NCI-H187 (cell line): ENCODE results near the gene TMEM233.

Source experiments
- DNase-seq, 2 experiments: peaks; one replicate each; lab custom pipeline; 2025; lab: John Stamatoyannopoulos, UW

TMEM233 gene

DNA sequence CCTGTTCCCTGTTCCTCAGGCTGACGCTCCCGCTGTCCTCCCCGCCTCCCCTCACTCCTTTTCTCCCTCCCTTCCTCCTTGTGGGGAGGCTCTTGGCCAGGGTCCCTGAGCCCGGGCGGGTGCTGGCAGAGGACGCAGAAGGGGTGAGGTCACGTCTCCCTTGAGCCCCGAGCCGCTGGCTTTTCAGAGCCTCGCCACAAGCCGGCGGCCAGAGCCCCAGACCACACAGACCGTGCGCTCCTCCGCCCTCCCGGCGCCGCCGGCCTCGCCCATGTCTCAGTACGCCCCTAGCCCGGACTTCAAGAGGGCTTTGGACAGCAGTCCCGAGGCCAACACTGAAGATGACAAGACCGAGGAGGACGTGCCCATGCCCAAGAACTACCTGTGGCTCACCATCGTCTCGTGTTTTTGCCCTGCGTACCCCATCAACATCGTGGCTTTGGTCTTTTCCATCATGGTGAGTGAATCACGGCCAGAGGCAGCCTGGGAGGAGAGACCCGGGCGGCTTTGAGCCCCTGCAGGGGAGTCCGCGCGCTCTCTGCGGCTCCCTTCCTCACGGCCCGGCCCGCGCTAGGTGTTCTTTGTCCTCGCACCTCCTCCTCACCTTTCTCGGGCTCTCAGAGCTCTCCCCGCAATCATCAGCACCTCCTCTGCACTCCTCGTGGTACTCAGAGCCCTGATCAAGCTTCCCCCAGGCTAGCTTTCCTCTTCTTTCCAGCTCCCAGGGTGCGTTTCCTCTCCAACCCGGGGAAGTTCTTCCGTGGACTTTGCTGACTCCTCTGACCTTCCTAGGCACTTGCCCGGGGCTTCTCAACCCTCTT is at the start of gene TMEM233:
Gene TMEM233 (plus strand): TSS at position 197 of the 821 bp plus-strand sequence. CDS start 75 bp downstream, at position 272.
- DNase-seq = no peak

DNA sequence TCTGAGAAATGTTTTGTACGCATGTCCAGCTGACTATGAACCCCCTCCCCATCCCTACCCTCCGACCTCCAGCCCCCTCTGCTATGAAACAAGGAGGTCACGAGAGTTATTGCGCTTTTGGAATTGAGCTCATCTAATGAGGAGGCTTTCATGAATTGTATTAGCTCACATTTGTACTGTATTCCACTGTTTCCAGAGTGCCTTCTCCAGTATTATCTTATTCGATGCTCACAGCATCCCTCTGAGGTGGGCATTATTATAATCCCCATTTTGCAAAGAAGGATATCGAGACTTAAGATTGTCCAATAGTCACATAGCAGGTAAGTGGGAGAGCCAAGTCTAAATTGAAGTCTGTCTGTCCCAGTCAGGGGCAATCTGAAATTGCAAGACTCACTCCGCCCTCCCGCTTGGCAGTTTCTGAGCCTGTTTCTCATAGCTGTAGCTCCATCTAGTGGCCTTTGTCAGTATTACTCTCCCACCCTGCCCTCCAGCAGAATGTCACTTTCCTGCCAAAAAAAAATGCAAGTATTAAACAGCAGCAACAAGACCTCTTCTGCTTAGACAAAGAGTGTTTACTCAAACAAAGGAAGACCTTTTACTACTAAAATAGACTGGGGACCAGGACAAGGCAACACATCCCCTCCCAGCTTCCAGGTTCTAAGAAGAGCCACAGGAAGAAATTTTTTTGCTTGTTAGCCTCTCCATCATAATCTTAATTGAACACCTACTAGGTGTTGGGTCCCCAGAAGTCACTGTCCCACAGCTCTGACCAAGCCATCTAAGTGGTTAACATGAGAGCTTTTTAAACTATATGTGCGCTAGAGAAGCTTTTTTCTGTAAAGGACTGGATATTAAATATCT is 48.6 kb upstream of the TMEM233 start:
- peak; percentile 23 to 71 for DNase-seq

GRCh38 chr12:119546340-119546739 is 47.2 kb upstream of the TMEM233 start:
- DNase-seq = no peak

DNA sequence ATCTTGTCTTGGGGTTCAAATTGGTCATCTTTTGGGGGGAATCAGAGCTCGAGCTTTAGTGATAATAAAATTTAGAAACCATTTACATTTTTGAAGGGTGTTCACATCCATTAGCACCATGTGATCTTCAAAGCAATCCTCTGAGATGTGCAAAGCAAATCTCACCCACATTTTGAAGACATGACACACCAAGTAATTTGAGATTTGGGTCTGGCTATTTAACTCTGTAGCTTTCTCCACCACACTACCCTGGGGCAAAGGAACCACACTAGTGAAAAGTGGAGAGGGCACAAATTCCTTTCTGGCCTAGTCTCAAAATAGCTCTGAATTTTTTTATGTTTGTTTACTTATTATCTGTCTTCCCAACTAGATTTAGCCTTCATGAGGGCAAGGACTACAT is 46.6 kb upstream of the TMEM233 start:
- DNase-seq = no peak

- no peak for DNase-seq
These were observed 36.7 kb upstream of the TMEM233 start for GRCh38 chr12:119556854-119557253.

DNA sequence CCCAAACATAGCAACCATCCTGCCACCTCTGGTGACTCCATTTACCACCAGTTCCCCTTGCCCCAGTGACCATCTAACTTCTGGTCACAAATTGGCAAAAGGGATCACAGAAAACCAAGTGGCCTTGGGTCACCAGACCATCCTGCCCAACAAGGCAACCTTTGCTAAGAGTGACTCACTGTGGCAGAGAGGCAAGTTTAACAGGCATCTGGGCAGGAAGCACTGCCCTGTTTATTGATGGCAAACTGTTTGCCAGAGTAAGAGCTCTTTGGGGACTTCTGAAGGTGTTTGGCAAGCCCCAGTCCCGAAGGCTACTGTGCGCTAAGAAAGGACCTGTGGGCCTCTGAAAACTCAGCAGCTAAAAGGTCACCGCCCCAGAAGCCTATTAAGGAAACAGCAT is 28.2 kb upstream of the TMEM233 start:
- DNase-seq = no peak

GRCh38 chr12:119570771-119571170 is 22.8 kb upstream of the TMEM233 start:
- DNase-seq = no peak

GRCh38 chr12:119573086-119573485 is 20.5 kb upstream of the TMEM233 start:
- no peak for DNase-seq

- DNase-seq = no peak
These were observed 19.3 kb upstream of the TMEM233 start for GRCh38 chr12:119574255-119574654.

DNA sequence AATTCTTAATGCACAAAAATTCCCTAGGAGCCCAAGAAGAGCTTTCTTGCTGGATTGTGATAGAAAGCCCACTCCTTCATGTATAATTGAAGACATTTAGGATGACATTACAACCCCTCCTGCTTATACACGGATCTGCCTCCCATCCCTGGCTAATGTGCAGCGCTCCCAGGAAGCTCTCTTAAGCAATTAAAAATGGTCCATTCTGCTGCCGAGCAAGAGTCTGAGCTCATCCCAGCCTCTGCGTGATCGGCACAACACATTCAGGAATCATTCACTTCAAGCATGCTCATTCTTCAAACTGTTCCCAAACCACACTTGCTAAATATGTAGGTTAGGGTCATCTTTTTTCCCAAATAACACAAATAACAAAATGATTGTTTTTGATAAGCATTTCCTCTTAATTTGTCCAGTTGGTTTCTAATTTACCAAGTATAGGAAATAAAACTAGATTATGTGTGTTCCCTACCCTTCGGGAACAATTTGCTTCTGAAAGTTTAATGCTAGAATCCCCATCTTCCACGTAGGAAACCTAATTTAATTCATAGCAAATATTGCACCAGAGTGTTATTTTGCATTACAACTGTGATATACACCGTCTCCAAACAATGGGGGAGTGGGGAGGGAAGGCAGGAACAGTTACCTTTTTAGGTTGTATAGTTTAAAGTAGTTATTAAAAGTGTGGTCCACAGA is 17.3 kb upstream of the TMEM233 start:
- DNase-seq = no peak

GRCh38 chr12:119576915-119577314 is 16.7 kb upstream of the TMEM233 start:
- no peak for DNase-seq

DNA sequence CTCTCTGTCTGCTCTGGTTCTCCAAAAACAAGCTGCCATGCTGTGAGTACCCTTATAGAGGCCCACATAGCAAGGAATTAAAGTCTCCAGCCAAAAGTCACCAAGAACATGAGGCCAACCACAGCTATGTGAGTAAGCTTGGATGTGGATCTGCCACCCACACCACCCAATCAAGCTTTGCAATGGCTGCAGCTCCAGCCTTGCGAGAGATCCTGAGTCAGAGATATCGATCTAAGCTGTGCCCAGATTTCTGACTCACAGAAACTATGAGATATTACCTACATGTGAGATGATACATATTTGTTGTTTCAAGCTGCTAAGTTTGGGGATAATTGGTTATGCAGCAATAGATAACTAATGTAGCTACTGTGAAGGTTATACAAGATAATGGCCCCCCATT is 15.5 kb upstream of the TMEM233 start:
- no peak for DNase-seq

- DNase-seq = no peak
These were observed 4.5 kb upstream of the TMEM233 start for GRCh38 chr12:119589097-119589496.

DNA sequence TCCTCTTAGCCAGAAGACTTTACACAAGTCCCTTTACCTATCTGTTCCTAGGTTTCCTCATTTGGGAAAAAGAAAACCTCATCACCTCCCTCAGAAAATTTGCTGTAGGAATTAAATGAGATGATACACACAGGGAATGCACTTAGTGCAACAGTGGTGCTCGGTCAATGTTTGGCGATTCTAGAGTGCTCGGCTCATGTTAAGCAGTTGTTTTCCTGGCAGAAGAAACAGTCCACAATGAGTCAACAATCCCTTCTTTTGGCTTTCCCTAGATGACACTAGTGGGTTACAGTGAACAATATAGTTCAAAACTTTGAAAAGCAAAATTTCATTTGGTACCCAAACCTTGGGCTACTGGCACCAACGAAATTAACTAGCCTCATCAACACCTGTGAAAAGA is 3.9 kb upstream of the TMEM233 start:
- no peak for DNase-seq

GRCh38 chr12:119592232-119592631 is 1.3 kb upstream of the TMEM233 start:
- no peak for DNase-seq

DNA sequence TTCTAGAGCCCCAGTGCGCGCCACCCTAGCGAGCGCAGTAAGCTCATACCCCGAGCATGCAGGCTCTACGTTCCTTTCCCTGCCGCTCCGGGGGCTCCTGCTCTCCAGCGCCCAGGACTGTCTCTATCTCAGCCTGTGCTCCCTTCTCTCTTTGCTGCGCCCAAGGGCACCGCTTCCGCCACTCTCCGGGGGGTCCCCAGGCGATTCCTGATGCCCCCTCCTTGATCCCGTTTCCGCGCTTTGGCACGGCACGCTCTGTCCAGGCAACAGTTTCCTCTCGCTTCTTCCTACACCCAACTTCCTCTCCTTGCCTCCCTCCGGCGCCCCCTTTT is 791 bp downstream of the TMEM233 start:
- no peak for DNase-seq

DNA sequence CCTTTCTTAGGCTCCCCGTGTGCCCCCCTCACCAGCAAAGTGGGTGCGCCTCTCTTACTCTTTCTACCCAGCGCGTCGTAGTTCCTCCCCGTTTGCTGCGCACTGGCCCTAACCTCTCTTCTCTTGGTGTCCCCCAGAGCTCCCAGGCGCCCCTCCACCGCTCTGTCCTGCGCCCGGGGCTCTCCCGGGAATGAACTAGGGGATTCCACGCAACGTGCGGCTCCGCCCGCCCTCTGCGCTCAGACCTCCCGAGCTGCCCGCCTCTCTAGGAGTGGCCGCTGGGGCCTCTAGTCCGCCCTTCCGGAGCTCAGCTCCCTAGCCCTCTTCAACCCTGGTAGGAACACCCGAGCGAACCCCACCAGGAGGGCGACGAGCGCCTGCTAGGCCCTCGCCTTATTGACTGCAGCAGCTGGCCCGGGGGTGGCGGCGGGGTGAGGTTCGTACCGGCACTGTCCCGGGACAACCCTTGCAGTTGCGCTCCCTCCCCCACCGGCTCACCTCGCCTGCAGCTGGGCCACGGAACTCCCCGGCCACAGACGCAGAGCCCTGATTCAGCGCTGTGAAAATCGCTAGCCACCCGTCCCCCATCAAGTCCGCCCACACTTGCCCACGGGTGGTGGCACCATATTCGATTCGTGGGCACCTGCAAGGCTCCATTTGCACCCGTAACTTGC is 1.3 kb downstream of the TMEM233 start:
- DNase-seq = no peak

DNA sequence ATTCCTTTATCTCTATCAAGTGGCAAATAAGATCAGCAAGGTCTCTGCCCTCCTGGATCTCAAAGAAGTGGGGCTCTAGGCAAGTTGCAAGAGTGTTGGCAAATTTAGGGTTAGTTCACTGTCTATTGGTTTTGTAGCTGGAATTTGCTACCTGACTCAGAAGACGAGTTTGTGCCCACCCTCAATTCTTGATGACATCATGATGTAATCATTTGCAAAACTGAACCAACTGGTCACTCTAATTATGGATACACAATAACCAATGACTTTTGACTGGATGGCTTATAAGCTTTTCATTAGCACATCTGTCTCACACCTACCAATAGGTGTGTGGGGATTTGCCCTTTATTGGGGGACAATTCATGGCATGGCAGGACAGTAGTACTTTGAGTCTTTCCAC is 4.6 kb downstream of the TMEM233 start:
- no peak for DNase-seq

DNA sequence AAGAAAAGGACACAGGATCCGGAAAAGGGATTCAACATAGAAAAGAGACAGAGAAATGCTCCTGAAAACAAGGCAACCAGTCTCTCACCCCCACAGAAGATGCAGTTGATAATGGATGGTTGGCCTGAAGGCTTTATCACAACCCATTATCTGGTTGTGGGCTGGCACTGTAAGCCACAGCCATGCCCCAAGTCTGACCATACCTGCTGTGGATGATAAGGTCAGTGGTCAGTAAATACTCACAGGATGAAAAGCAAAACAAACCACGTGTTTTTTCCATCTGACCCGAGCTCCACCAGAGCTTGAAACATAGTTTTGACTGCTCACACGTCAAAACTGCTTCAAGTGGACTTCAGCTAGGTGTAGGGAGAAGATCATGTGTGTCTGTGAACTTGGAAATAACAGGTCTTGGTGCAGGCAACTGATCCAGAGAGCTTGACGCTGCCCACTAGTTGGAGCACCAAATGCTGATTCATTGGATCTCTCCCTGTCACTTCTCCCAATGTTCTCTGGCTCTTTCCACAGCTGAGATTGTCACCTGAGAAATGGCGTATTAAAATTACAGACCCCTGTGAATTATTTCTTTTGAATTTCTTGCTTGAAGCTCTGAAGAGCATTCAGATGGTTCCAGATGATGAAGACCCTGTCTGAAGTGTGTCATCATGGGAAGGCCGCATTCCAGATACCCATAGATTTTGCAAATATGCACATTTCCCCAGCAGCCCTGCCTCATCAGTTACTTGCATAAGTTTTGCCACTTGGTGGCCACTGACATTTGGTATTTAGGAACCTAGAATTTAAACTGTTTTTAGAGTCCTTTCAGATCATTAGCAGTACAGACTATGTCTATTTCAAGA is 8.5 kb downstream of the TMEM233 start:
- DNase-seq = no peak

GRCh38 chr12:119602734-119603094 is 9.1 kb downstream of the TMEM233 start:
- DNase-seq = no peak

DNA sequence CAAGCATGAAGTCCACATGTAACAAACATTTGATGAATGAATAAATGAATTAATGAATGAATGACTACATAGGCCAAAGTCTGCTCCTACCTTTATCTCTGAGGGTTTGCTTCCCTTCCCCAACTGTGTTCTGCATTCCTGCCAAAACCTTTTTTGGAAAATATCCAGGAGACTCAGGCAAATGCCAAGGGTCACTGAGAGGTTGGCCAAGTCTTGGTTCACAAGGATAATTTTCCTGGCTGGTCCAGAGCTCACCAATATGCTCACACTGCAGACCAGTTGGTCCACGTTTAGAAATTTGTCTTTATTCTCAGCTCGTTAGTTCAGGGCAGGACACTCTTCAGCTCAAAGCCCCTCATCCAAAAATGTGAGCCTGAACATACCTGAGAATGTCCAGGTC is 10.2 kb downstream of the TMEM233 start:
- no peak for DNase-seq
